Mammary epithelial cell (primary cell): Measurements from ENCODE around the gene ZNF331.

Experiments used
- EZH2 ChIP-seq: IDR thresholded peaks from 2 replicates; pipeline ENCODE4 v1.6.1; 2012; ENCODE audit warnings: low read length, inconsistent platforms, borderline replicate concordance
- TF ChIP-seq, protein P1 (sequence below), 2 donors: IDR thresholded peaks in 1 of 2; conservative IDR thresholded peaks in 1 of 2; 2 replicates each; pipeline ENCODE4 v1.5.1; 2011 to 2012; ENCODE audit warnings: inconsistent platforms in 2 of 2, low read length in 2 of 2, mild to moderate bottlenecking in 2 of 2, control low read depth in 1 of 2, low read depth in 1 of 2; ENCODE audit not compliant: insufficient read depth in 1 of 2; ENCODE audit errors: extremely low read depth in 1 of 2

DNA sequence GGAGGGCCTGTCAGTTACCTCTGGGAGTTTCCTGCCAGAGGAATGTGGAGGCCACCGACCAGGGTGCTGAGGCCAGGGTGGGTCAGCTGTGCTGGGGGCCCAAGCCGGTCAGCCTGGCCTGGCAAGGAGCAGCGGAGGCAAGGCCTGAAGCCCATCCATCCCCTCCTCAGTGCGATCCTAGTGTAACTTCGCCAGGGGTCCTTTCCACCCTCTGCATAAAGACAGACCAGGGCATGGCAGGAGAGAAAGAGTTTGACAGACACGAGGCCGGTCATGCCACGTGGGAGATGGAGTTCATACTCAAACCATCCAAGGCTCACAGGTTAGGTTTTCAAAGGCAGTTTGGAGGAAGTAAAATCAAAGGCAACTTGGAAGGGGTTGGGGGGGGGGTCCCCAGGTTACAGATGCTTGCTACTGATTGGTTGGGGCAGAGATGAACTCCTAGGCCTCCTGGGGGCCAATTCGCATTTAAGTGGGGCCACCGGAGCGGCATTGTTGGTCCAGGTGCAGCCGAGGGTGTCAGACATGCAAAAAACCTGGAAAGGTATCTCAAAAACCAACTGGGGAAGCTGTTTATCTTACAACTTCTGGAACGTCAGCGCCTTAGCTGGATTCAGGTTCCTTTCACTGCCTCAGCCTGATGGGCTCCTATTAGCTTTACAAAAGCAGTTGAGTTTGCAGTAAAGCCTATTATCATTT, 57.0 kb downstream of the ZNF331 start:
- TF ChIP-seq, protein P1, sequence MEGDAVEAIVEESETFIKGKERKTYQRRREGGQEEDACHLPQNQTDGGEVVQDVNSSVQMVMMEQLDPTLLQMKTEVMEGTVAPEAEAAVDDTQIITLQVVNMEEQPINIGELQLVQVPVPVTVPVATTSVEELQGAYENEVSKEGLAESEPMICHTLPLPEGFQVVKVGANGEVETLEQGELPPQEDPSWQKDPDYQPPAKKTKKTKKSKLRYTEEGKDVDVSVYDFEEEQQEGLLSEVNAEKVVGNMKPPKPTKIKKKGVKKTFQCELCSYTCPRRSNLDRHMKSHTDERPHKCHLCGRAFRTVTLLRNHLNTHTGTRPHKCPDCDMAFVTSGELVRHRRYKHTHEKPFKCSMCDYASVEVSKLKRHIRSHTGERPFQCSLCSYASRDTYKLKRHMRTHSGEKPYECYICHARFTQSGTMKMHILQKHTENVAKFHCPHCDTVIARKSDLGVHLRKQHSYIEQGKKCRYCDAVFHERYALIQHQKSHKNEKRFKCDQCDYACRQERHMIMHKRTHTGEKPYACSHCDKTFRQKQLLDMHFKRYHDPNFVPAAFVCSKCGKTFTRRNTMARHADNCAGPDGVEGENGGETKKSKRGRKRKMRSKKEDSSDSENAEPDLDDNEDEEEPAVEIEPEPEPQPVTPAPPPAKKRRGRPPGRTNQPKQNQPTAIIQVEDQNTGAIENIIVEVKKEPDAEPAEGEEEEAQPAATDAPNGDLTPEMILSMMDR (conservative IDR thresholded peaks at IDR 0.05 in 1 of 2, IDR thresholded peaks at IDR 0.05 in 1 of 2; ENCODE audit: extremely low read depth in 1 of 2, insufficient read depth in 1 of 2, low read depth in 1 of 2, low read length in 2 of 2) = no peak
- no peak for TF ChIP-seq EZH2
